Measurements from ENCODE around the gene DDX54.

DNA sequence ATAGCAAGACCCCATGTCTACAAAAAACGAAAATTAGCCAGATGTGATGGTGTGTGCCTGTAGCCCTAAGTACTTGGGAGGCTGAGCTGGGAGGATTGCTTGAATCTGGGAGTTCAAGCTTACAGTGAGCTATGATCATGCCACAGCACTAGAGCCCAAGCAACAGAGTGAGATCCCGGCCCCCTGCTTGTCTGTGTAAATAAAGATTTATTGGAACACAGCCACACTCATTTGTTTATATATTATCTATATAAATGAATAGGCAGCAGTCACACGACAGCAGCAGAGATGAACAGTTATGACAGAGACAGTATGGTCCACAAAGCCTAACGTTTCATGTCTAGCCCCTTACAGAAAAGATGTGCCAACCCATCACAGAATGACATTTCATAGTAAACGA lies 14.8 kb downstream of the DDX54 start:
- no peak for TF ChIP-seq RAD21 (IDR thresholded peaks at IDR 0.05 in 1 of 2, conservative IDR thresholded peaks at IDR 0.05 in 1 of 2; ENCODE audit: low read depth in 2 of 2, low read length in 2 of 2)
- no peak for TF ChIP-seq CTCF (IDR thresholded peaks at IDR 0.05; ENCODE audit: control extremely low read depth in 1 of 3, insufficient read depth in 1 of 3, low read depth in 1 of 3, low read length in 3 of 3)
- TF ChIP-seq MAX (IDR thresholded peaks at IDR 0.05) = no peak
- TF ChIP-seq KDM1A (IDR thresholded peaks at IDR 0.05; ENCODE audit: borderline replicate concordance, low read length) = no peak
